Esophagus muscularis mucosa (tissue), 3 donors: ENCODE data around the gene CAMKMT.

Source experiments
- CTCF ChIP-seq, 3 experiments: fragments of 200-600 bp in 2 of 3; fragments of 450-650 bp in 1 of 3; sonication (generic) in 2 of 3; IDR thresholded peaks; one replicate each; pipeline ENCODE4 v1.5.1; 2017 to 2019; ENCODE audit warnings: antibody characterized with exemption in 3 of 3, mild to moderate bottlenecking in 2 of 3, moderate library complexity in 1 of 3
- POLR2A ChIP-seq: fragments of 450-650 bp; IDR thresholded peaks from one replicate; pipeline ENCODE4 v1.6.1; 2017; ENCODE audit warnings: antibody characterized with exemption, moderate library complexity, mild to moderate bottlenecking, low read depth

- no peak for TF ChIP-seq CTCF (IDR thresholded peaks at IDR 0.05)
- TF ChIP-seq POLR2A: no peak
Observed at GRCh38 chr2:44713170-44713569, 351.4 kb downstream of the CAMKMT start.
